Fibroblast of pulmonary artery (primary cell): ENCODE data around the gene TSPAN10.

ENCODE experiments used
- DNase-seq: peaks from one replicate; pipeline ENCODE4 v3.0.0-alpha.2; 2010; ENCODE audit warnings: low read depth
- H3K4me3 ChIP-seq: replicated peaks from 2 replicates; pipeline ENCODE4 v1.5.1; 2011; ENCODE audit warnings: low read depth, mild to moderate bottlenecking, control low read depth, low read length, moderate library complexity
- CTCF ChIP-seq: IDR thresholded peaks from 2 replicates; pipeline ENCODE4 v1.5.1; 2011; ENCODE audit warnings: mild to moderate bottlenecking, control low read depth, low read length, inconsistent platforms; ENCODE audit errors: missing control alignments

TSPAN10 gene

GRCh38 chr17:81651692-81652091 lies 14.7 kb downstream of the TSPAN10 start:
- DNase-seq: peak; percentile 79
- no peak for TF ChIP-seq CTCF
- H3K4me3 ChIP-seq: no peak overlapping the region

GRCh38 chr17:81652906-81653771 lies 16.1 kb downstream of the TSPAN10 start:
- no peak for TF ChIP-seq CTCF
- no peak overlapping the region for H3K4me3 ChIP-seq
- DNase-seq: no peak

GRCh38 chr17:81655378-81656117 lies 18.6 kb downstream of the TSPAN10 start:
- no peak for TF ChIP-seq CTCF
- DNase-seq: no peak
- H3K4me3 ChIP-seq: no peak overlapping the region

- DNase-seq: no peak
- TF ChIP-seq CTCF: no peak
- no peak within 1 kb of the TSS for H3K4me3 ChIP-seq
Measured at GRCh38 chr17:81656118-81656743, 19.2 kb downstream of the TSPAN10 start, which contains the start of gene PDE6G. Gene PDE6G (minus strand): TSS chr17:81656542. CDS start chr17:81653305, 3,237 bp downstream.

- H3K4me3 ChIP-seq: no peak overlapping the region
- TF ChIP-seq CTCF: no peak
- DNase-seq: peak; percentile 15
Measured at GRCh38 chr17:81656835-81657234, 19.8 kb downstream of the TSPAN10 start.

GRCh38 chr17:81659038-81659437 lies 22.0 kb downstream of the TSPAN10 start:
- no peak for DNase-seq
- TF ChIP-seq CTCF: no peak
- no peak overlapping the region for H3K4me3 ChIP-seq
